Activated T-cell treated with anti-CD3 and anti-CD28 coated beads, Interleukin-2, amount 50 U/mL, for 48 hours (primary cell): ENCODE measurements around the gene LRRC72.
"Not testable (repeated sequence)": the region's sequence is repeated elsewhere in the genome, so short reads cannot be mapped to it uniquely, and the experiment has no call there.

Source experiments
- DNase-seq, 2 experiments: peaks; one replicate each; pipeline ENCODE4 v3.0.0-alpha.2; 2020

The LRRC72 gene

GRCh38 chr7:16529697-16530096 lies 3.1 kb downstream of the LRRC72 start:
- no peak for DNase-seq

GRCh38 chr7:16531707-16532106 lies 5.1 kb downstream of the LRRC72 start:
- no peak for DNase-seq

GRCh38 chr7:16532272-16532671 lies 5.6 kb downstream of the LRRC72 start:
- DNase-seq: no peak

GRCh38 chr7:16535500-16535899 lies 8.9 kb downstream of the LRRC72 start:
- no peak for DNase-seq

GRCh38 chr7:16540559-16540958 lies 13.9 kb downstream of the LRRC72 start:
- not testable (repeated sequence) for DNase-seq

GRCh38 chr7:16542401-16542800 lies 15.8 kb downstream of the LRRC72 start:
- DNase-seq: no peak

GRCh38 chr7:16543456-16543855 lies 16.8 kb downstream of the LRRC72 start:
- DNase-seq: no peak

GRCh38 chr7:16546921-16547505 lies 20.4 kb downstream of the LRRC72 start:
- no peak for DNase-seq

- DNase-seq: no peak
These were observed 21.8 kb downstream of the LRRC72 start for GRCh38 chr7:16548428-16548827.

GRCh38 chr7:16550671-16551070 lies 24.0 kb downstream of the LRRC72 start:
- DNase-seq: no peak

- DNase-seq: no peak
These were observed 28.1 kb downstream of the LRRC72 start for GRCh38 chr7:16554518-16555236.

GRCh38 chr7:16556359-16556758 lies 29.7 kb downstream of the LRRC72 start:
- DNase-seq: no peak

GRCh38 chr7:16558761-16559302 lies 32.2 kb downstream of the LRRC72 start:
- DNase-seq: no peak

GRCh38 chr7:16559497-16560179 lies 33.0 kb downstream of the LRRC72 start:
- DNase-seq: no peak

GRCh38 chr7:16561943-16562342 lies 35.3 kb downstream of the LRRC72 start:
- no peak for DNase-seq

GRCh38 chr7:16562456-16563220 lies 36.0 kb downstream of the LRRC72 start:
- no peak for DNase-seq

GRCh38 chr7:16563281-16564022 lies 36.8 kb downstream of the LRRC72 start:
- no peak for DNase-seq

- no peak for DNase-seq
These were observed 37.4 kb downstream of the LRRC72 start for GRCh38 chr7:16564023-16564380.

GRCh38 chr7:16564909-16565426 lies 38.3 kb downstream of the LRRC72 start:
- DNase-seq: no peak

GRCh38 chr7:16571941-16572340 lies 45.3 kb downstream of the LRRC72 start:
- DNase-seq: no peak

- DNase-seq: no peak
These were observed 52.6 kb downstream of the LRRC72 start for GRCh38 chr7:16579216-16579615.

GRCh38 chr7:16581286-16581685 lies 54.7 kb downstream of the LRRC72 start:
- no peak for DNase-seq
